Subcutaneous abdominal adipose tissue (tissue), 5 donors: Measurements from ENCODE around the gene DACT3.
"Not testable (repeated sequence)": the region's sequence is repeated elsewhere in the genome, so short reads cannot be mapped to it uniquely, and the experiment has no call there.

Source experiments
- H3K27ac ChIP-seq: one replicate; pipeline ENCODE4 v1.7.0; 2013; ENCODE audit warnings: low read depth, mild to moderate bottlenecking, inconsistent platforms, low read length, moderate library complexity
- H3K27me3 ChIP-seq, 5 donors: one replicate each; pipeline ENCODE4 v1.7.0; 2013; ENCODE audit warnings: low read length in 5 of 5, inconsistent platforms in 1 of 5; ENCODE audit not compliant: control insufficient read depth in 5 of 5, insufficient read depth in 4 of 5
- H3K36me3 ChIP-seq, 5 donors: one replicate each; pipeline ENCODE4 v1.7.0; 2013; ENCODE audit warnings: low read length in 5 of 5; ENCODE audit not compliant: control insufficient read depth in 5 of 5, insufficient read depth in 5 of 5
- H3K4me1 ChIP-seq, 5 donors: one replicate each; pipeline ENCODE4 v1.7.0; 2013; ENCODE audit warnings: low read length in 5 of 5, mild to moderate bottlenecking in 3 of 5, moderate library complexity in 1 of 5; ENCODE audit not compliant: control insufficient read depth in 5 of 5, insufficient read depth in 5 of 5
- H3K4me3 ChIP-seq, 5 donors: one replicate each; pipeline ENCODE4 v1.7.0; 2013; ENCODE audit warnings: low read length in 5 of 5, low read depth in 1 of 5
- H3K9ac ChIP-seq, 5 donors: one replicate each; pipeline ENCODE4 v1.7.0; 2013; ENCODE audit warnings: low read length in 5 of 5, mild to moderate bottlenecking in 4 of 5, moderate library complexity in 3 of 5
- H3K9me3 ChIP-seq, 5 donors: one replicate each; pipeline ENCODE4 v1.7.0; 2013; ENCODE audit warnings: low read length in 5 of 5; ENCODE audit not compliant: control insufficient read depth in 5 of 5
- donor health status: healthy.
- donor health status: healthy.
- donor health status: healthy.
- donor health status: healthy.
- donor health status: healthy.

The DACT3 gene

DNA sequence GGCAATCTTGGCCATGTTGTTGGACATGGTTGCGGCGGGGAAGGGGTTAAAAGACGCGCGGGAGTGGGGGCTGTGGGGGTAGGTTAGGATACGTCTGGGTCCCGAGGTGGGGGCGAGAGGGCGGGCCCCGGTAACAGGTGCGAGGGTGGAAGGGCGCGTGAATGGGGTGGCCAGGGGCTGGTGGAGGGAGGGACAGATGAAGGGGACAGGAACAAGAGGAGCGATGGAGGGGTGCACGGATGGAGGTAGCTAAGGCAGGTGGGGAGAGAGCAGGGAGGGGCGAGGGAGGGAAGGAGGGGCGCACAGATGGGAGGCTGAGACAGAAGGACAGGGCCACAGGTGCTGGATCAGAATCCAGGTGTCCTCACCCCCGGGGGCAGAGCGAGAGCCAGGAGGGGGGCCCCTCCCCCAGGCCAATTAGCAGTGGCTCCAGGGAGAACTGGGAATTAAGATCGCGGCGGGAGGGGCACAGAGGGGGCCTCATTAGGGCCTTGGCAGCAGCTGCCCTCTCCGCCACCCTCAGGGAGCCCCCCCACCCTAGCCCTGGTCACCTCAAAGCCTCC is 26.2 kb downstream of the DACT3 start:
- Histone ChIP-seq H3K9me3 (no peaks in the 10 kb centered on the region), H3K36me3 (no peaks in the 10 kb centered on the region), H3K27ac (no peak overlapping the region), H3K27me3 (peaks cover 8 to 39% (median 25%) of the 10 kb centered on the region in 5 donors), H3K4me3 (no peak overlapping the region), H3K9ac (no peak overlapping the region), H3K4me1 (peaks cover 12 to 50% (median 49%) of the 10 kb centered on the region in 5 donors)

DNA sequence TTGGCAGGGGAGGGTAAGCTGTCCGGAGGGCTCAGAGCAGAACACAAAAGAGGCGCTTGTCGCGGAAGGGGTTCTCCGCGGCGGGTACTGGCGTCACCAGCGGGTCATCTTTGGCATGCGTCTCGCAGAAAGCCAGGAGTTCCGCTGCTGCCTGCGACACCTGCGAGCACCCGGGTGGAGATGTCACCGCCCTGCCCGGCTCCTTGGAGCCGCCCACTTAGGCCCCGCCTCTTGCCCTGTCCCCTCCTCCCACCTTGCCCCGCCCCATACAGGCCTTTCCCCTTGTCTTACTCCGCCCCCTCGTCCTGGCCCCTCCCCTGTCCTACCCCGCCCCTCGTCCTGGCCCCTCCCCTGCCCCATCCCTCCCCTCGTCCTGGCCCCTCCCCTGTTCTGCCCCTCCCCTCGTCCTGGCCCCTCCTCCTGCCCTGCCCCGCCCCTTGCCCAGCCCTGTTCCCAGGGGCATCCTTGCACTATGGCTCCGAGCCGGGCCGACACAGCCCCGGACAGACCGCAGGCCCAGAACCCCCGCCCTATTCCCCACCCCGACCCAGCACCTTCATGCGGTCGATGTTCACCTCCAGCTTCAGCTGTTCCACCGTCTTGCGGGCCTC is 26.8 kb downstream of the DACT3 start:
- Histone ChIP-seq H3K9ac (peak overlapping the region in 1 of 5 donors; percentile 33), H3K4me3 (peak overlapping the region; percentile 36 to 65 (median 55)), H3K4me1 (peaks cover 12 to 47% (median 45%) of the 10 kb centered on the region in 5 donors), H3K9me3 (no peaks in the 10 kb centered on the region), H3K27ac (no peak overlapping the region), H3K27me3 (peaks cover 3 to 35% (median 19%) of the 10 kb centered on the region in 5 donors), H3K36me3 (no peaks in the 10 kb centered on the region)

DNA sequence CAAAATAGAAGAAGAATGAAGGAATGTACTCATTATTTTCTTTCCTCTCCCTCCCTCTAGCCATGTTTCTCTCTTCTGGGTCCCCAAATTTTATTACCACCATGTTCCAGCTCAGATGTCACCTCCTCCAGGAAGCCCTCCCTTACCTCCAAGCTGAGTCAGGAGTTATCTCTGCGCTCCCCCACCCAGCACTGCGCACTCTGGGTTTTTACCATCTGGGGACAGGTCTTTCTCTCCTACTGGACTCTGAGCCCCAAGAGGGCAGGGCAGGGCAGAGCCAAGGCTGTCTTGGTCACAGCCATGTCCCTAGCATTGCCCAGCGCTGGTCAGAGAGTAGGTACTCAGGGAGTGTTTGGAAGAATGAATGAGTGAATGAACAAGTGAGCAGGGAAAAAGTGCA is 27.9 kb downstream of the DACT3 start:
- Histone ChIP-seq H3K27ac (no peak overlapping the region), H3K9me3 (no peaks in the 10 kb centered on the region), H3K4me3 (no peak overlapping the region), H3K27me3 (peaks cover 3 to 28% (median 19%) of the 10 kb centered on the region in 5 donors), H3K9ac (no peak overlapping the region), H3K36me3 (no peaks in the 10 kb centered on the region), H3K4me1 (peaks cover 10 to 37% (median 36%) of the 10 kb centered on the region in 5 donors)

DNA sequence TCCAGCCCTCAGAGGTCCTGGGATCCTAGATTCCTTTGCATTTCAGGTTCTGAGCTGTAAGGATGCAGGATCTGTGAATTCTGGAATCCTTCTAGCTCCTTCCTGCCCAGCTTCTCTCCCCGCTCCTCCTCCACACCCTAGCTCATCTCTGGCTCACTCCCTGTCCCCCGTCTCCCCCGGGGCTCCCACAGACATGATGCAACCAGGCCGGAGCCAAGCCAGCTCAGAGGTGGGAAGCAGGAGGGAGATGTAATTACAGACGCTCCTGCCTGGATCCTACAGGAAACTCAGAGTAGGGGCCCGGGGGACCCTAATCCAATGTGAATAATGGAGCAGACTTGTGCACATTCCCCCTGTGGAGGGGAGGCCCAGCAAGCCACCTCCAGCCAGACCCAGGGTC is 29.5 kb downstream of the DACT3 start:
- Histone ChIP-seq H3K27me3 (peaks cover 3 to 20% (median 16%) of the 10 kb centered on the region in 5 donors), H3K9ac (no peak overlapping the region), H3K9me3 (no peaks in the 10 kb centered on the region), H3K4me3 (no peak overlapping the region), H3K36me3 (no peaks in the 10 kb centered on the region), H3K4me1 (peaks cover 10 to 40% (median 36%) of the 10 kb centered on the region in 5 donors), H3K27ac (peak overlapping the region; percentile 9)

DNA sequence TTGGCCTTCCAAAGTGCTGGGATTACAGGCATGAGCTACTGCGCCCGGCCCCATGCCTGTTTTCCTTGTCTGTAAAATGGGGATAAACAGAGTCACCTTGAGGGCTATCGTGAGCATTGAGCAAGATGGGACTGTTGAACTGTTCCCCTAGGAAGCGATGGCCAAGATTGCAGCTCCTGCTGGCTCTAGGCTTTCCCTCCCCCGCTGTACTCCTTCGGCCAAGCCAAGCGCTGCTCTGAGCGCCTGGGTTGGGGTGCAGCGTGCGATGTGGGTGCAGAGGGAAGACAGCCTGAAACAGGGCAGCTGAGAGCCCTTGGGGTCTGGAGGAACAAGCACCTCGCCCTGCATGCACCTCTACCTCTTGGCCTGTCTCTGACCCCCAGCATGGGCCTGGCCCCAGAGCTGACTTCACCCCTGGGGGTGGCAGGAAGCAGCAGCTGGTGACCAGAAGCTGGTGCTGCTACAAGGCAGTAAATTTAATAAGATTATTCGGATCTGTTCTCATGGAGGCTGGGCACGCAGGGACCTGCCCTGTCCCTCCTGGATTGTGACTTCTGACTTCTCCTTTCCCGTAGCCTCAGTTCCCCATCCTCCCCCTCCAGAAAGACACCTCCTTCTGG is 30.3 kb downstream of the DACT3 start:
- H3K9ac ChIP-seq: no peak overlapping the region
- peaks cover 12 to 48% (median 43%) of the 10 kb centered on the region in 5 donors for H3K4me1 ChIP-seq
- no peaks in the 10 kb centered on the region for H3K36me3 ChIP-seq
- H3K4me3 ChIP-seq: no peak overlapping the region
- no peak overlapping the region for H3K27ac ChIP-seq
- peaks cover 3 to 20% (median 16%) of the 10 kb centered on the region in 5 donors for H3K27me3 ChIP-seq
- H3K9me3 ChIP-seq: no peaks in the 10 kb centered on the region

DNA sequence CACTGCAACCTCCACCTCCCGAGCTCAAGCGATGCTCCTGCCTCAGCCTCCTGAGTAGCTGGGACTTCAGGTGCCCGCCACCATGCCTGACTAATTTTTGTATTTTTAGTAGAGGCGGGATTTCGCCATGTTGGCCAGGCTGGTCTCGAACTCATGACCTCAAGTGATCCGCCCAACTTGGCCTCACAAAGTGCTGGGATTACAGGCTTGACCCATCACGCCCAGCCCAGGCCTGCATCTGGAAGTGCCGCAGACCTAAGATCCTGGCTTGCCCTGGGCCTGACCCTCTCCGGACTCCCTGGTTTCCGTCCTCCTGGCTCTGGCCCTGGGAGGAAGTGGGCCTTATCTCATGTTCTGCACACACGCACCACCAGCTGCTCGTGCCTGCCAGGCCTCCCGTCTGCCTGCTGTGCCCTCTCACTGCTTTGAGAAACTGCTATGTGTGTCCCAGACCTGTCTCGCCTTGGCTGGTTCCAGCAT is 31.4 kb downstream of the DACT3 start:
- Histone ChIP-seq H3K9ac (no peak overlapping the region), H3K9me3 (no peaks in the 10 kb centered on the region), H3K36me3 (no peaks in the 10 kb centered on the region), H3K27ac (no peak overlapping the region), H3K4me1 (peaks cover 16 to 54% (median 52%) of the 10 kb centered on the region in 5 donors), H3K27me3 (peaks cover 2 to 17% (median 10%) of the 10 kb centered on the region in 5 donors), H3K4me3 (no peak overlapping the region)

DNA sequence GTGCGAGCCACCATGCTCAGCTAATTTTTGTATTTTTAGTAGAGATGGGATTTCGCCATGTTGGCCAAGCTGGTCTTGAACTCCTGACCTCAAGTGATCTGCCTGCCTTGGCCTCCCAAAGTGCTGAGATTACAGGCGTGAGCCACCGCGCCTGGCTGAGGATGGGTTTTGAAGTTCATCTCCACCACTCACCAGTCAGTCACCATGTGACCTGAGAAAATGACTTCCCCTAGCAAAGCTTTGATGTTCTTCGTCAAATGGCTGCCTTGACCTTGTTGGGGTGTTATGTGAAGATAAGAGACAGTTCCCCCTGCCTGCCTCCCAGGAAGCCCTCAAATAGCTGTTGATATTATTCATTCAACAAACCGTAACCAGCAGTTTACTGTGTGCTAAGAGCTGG is 32.0 kb downstream of the DACT3 start:
- peaks cover 16 to 57% (median 54%) of the 10 kb centered on the region in 5 donors for H3K4me1 ChIP-seq
- H3K9ac ChIP-seq, H3K27ac ChIP-seq, H3K9me3 ChIP-seq, H3K36me3 ChIP-seq, H3K4me3 ChIP-seq: not testable (repeated sequence)
- H3K27me3 ChIP-seq: peaks cover 0 to 15% (median 8%) of the 10 kb centered on the region in 5 donors

DNA sequence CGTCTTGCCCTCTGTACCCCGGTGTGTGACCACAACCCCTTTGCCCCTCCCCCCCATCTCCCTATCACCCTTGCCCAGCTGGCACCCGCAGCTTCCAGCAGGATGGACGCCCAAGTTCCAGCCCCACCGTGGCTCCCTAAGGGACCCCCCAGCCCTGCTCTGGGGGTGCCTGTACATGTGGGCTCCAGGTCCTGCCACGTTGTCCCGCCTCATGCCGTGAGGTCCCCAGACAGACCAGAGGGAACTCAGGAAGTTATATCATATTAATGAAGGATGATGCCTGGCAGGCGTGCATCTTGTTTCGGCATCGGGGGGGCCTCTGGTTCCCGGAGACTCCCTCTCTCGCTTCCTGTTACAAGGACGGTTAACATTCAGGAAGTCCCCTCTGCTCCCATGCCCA is 34.5 kb downstream of the DACT3 start:
- Histone ChIP-seq H3K9ac (no peak overlapping the region), H3K4me1 (peaks cover 13 to 62% (median 49%) of the 10 kb centered on the region in 5 donors), H3K4me3 (no peak overlapping the region), H3K36me3 (no peaks in the 10 kb centered on the region), H3K27ac (peak overlapping the region; percentile 83), H3K27me3 (peaks cover 0 to 5% (median 0%) of the 10 kb centered on the region in 5 donors), H3K9me3 (no peaks in the 10 kb centered on the region)

DNA sequence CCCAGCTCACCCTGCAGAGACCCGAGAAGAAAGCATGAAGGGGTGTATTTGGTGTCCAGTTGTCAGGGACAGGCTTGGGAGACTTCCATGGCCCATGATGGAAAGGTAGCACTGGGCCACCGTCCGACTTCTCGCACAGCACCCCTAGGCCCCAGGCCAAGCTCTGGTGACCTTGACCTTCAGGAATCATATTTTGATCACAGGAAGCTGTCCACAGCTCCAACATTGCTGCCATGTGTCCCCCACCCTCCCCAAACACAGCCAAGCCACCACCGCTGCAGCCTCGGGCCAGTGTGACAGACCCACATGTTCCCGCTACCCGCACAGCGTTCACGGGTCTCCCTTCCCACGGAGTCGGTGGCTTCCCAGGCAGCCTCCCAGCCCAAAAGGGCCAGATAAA is 35.3 kb downstream of the DACT3 start:
- H3K27ac ChIP-seq: peak overlapping the region; percentile 83
- H3K27me3 ChIP-seq: peaks cover 0 to 6% (median 0%) of the 10 kb centered on the region in 5 donors
- no peaks in the 10 kb centered on the region for H3K36me3 ChIP-seq
- peaks cover 8 to 63% (median 48%) of the 10 kb centered on the region in 5 donors for H3K4me1 ChIP-seq
- H3K9me3 ChIP-seq: no peaks in the 10 kb centered on the region
- H3K9ac ChIP-seq: peak overlapping the region in 2 of 5 donors; percentile 42 to 56
- H3K4me3 ChIP-seq: no peak overlapping the region
